Measurements from ENCODE around the gene KDM4B.

DNA sequence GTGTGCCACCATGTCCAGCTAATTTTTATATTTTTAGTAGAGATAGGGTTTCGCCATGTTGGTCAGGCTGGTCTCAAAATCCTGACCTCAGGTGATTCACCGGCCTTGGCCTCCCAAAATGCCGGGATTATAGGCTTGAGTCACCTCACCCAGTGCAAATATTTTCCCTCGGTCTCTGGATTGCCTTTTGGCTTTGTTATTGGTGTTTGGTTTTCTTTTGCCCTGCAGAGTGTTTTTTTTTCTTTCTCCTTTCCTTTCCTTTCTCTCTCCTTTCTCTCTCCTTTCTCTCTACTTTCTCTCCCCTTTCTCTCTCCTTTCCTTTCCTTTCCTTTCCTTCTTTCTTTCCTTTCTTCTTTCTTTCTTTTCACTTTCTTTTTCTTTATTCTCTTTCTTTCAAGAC lies 33.2 kb downstream of the KDM4B start:
- TF ChIP-seq, protein P1, sequence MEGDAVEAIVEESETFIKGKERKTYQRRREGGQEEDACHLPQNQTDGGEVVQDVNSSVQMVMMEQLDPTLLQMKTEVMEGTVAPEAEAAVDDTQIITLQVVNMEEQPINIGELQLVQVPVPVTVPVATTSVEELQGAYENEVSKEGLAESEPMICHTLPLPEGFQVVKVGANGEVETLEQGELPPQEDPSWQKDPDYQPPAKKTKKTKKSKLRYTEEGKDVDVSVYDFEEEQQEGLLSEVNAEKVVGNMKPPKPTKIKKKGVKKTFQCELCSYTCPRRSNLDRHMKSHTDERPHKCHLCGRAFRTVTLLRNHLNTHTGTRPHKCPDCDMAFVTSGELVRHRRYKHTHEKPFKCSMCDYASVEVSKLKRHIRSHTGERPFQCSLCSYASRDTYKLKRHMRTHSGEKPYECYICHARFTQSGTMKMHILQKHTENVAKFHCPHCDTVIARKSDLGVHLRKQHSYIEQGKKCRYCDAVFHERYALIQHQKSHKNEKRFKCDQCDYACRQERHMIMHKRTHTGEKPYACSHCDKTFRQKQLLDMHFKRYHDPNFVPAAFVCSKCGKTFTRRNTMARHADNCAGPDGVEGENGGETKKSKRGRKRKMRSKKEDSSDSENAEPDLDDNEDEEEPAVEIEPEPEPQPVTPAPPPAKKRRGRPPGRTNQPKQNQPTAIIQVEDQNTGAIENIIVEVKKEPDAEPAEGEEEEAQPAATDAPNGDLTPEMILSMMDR (IDR thresholded peaks at IDR 0.05; ENCODE audit: control extremely low read depth in 1 of 3, insufficient read depth in 1 of 3, low read depth in 1 of 3, low read length in 3 of 3): no peak
- TF ChIP-seq, protein P2, sequence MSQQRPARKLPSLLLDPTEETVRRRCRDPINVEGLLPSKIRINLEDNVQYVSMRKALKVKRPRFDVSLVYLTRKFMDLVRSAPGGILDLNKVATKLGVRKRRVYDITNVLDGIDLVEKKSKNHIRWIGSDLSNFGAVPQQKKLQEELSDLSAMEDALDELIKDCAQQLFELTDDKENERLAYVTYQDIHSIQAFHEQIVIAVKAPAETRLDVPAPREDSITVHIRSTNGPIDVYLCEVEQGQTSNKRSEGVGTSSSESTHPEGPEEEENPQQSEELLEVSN (IDR thresholded peaks at IDR 0.05): no peak
- TF ChIP-seq, protein P3, sequence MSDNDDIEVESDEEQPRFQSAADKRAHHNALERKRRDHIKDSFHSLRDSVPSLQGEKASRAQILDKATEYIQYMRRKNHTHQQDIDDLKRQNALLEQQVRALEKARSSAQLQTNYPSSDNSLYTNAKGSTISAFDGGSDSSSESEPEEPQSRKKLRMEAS (IDR thresholded peaks at IDR 0.05): no peak
